WTC11 (cell line): ENCODE measurements around the gene NANOS1. TPM values are rescaled to one million over a fixed set of nuclear protein-coding genes. Genes with fewer than 3 reads are reported as not detected.

Source experiments
- ATAC-seq: fragments of 200-7000 bp; cut with Tn5 transposase; 2 replicates; pipeline ENCODE4 v1.10.0; 2021; ENCODE audit warnings: mild to moderate bottlenecking, moderate library complexity
- CTCF ChIA-PET: fragments of 300-600 bp; sonication (Branson Sonifier 250); formaldehyde crosslinking; loops from one replicate; lab custom pipeline; 2021; ENCODE audit warnings: antibody characterized with exemption; lab: Charles Lee
- POLR2A ChIA-PET: fragments of 350-600 bp; sonication (Branson Sonifier 250); formaldehyde crosslinking; loops from one replicate; lab custom pipeline; 2021; ENCODE audit warnings: antibody characterized with exemption; lab: Charles Lee
- DNase-seq: peaks from one replicate; pipeline ENCODE4 v3.0.0; 2021; ENCODE audit warnings: low spot score
- H3K27ac Mint-ChIP-seq: 2 replicates; pipeline ENCODE4 v1.8.0; 2021; ENCODE audit warnings: mixed read lengths
- H3K27me3 Mint-ChIP-seq: 2 replicates; pipeline ENCODE4 v1.8.0; 2021; ENCODE audit warnings: low read depth, mild to moderate bottlenecking, moderate library complexity, mixed read lengths
- H3K36me3 Mint-ChIP-seq: 2 replicates; pipeline ENCODE4 v1.8.0; 2021; ENCODE audit warnings: mixed read lengths
- H3K4me1 Mint-ChIP-seq: 2 replicates; pipeline ENCODE4 v1.8.0; 2022; ENCODE audit warnings: mixed read lengths
- H3K4me3 Mint-ChIP-seq: 2 replicates; pipeline ENCODE4 v1.8.0; 2021; ENCODE audit warnings: mild to moderate bottlenecking, moderate library complexity, mixed read lengths
- H3K9me3 Mint-ChIP-seq: 2 replicates; pipeline ENCODE4 v1.8.0; 2021; ENCODE audit warnings: mixed read lengths
- ATF1 ChIP-seq: sonication (generic); formaldehyde crosslinking; IDR thresholded peaks from 2 replicates; pipeline ENCODE4 v1.8.1; 2023; ENCODE audit warnings: mild to moderate bottlenecking, moderate library complexity, missing genetic modification reagents
- CBFB ChIP-seq: sonication (generic); formaldehyde crosslinking; IDR thresholded peaks from 2 replicates; pipeline ENCODE4 v1.8.1; 2022; ENCODE audit warnings: mild to moderate bottlenecking, low read depth, missing genetic modification reagents
- ELF4 ChIP-seq: sonication (generic); formaldehyde crosslinking; IDR thresholded peaks from 2 replicates; pipeline ENCODE4 v1.8.1; 2022; ENCODE audit warnings: low read depth, mild to moderate bottlenecking, moderate library complexity, missing genetic modification reagents
- ERG ChIP-seq: fragments of 250-450 bp; sonication (Bioruptor Pico); IDR thresholded peaks from 2 replicates; pipeline ENCODE4 v1.8.0; 2021; ENCODE audit warnings: mild to moderate bottlenecking
- ETV6 ChIP-seq: sonication (generic); formaldehyde crosslinking; IDR thresholded peaks from 2 replicates; pipeline ENCODE4 v1.8.1; 2022; ENCODE audit warnings: mild to moderate bottlenecking, missing genetic modification reagents
- GABPB1 ChIP-seq: sonication (generic); formaldehyde crosslinking; IDR thresholded peaks from 2 replicates; pipeline ENCODE4 v1.8.1; 2023; ENCODE audit warnings: mild to moderate bottlenecking, missing genetic modification reagents
- HMGA2 ChIP-seq: fragments of 250-450 bp; sonication (Bioruptor Pico); IDR thresholded peaks from 2 replicates; pipeline ENCODE4 v1.4.0; 2021; ENCODE audit warnings: mild to moderate bottlenecking, moderate library complexity
- HMGXB4 ChIP-seq: sonication (generic); formaldehyde crosslinking; IDR thresholded peaks from 2 replicates; pipeline ENCODE4 v1.8.1; 2023; ENCODE audit warnings: mild to moderate bottlenecking, moderate library complexity, missing genetic modification reagents
- IRF1 ChIP-seq: sonication (generic); formaldehyde crosslinking; IDR thresholded peaks from 2 replicates; pipeline ENCODE4 v1.8.0; 2023; ENCODE audit warnings: missing genetic modification reagents
- MXD4 ChIP-seq: fragments of 250-450 bp; sonication (Bioruptor Pico); IDR thresholded peaks from 2 replicates; pipeline ENCODE4 v1.8.0; 2021; ENCODE audit warnings: mild to moderate bottlenecking, moderate library complexity, borderline replicate concordance
- MYBL2 ChIP-seq: sonication (generic); formaldehyde crosslinking; IDR thresholded peaks from 2 replicates; pipeline ENCODE4 v1.8.1; 2023; ENCODE audit warnings: mild to moderate bottlenecking, moderate library complexity, missing genetic modification reagents
- NR1H2 ChIP-seq: sonication (generic); formaldehyde crosslinking; IDR thresholded peaks from 2 replicates; pipeline ENCODE4 v1.9.0; 2021; ENCODE audit warnings: mild to moderate bottlenecking, moderate library complexity, missing genetic modification reagents
- NR2C2 ChIP-seq: sonication (generic); formaldehyde crosslinking; IDR thresholded peaks from 2 replicates; pipeline ENCODE4 v1.8.0; 2022; ENCODE audit warnings: mild to moderate bottlenecking, missing genetic modification reagents
- PRDM15 ChIP-seq: sonication (generic); formaldehyde crosslinking; IDR thresholded peaks from 2 replicates; pipeline ENCODE4 v1.8.0; 2022; ENCODE audit warnings: missing genetic modification reagents
- RORB ChIP-seq: fragments of 250-450 bp; sonication (Bioruptor Pico); IDR thresholded peaks from 2 replicates; pipeline ENCODE4 v1.9.0; 2021; ENCODE audit warnings: mild to moderate bottlenecking
- SMAD3 ChIP-seq: sonication (generic); formaldehyde crosslinking; IDR thresholded peaks from 2 replicates; pipeline ENCODE4 v1.8.0; 2022; ENCODE audit warnings: missing genetic modification reagents, mild to moderate bottlenecking, borderline replicate concordance
- SP1 ChIP-seq: sonication (generic); formaldehyde crosslinking; conservative IDR thresholded peaks from 2 replicates; pipeline ENCODE4 v1.8.1; 2022; ENCODE audit warnings: missing genetic modification reagents
- TEAD1 ChIP-seq: sonication (generic); formaldehyde crosslinking; IDR thresholded peaks from 2 replicates; pipeline ENCODE4 v1.8.0; 2022; ENCODE audit warnings: mild to moderate bottlenecking, missing genetic modification reagents
- ZNF138 ChIP-seq: sonication (generic); formaldehyde crosslinking; conservative IDR thresholded peaks from 2 replicates; pipeline ENCODE4 v1.8.1; 2022; ENCODE audit warnings: mild to moderate bottlenecking, moderate library complexity, missing genetic modification reagents
- ZNF219 ChIP-seq: sonication (generic); formaldehyde crosslinking; IDR thresholded peaks from 2 replicates; pipeline ENCODE4 v1.8.0; 2023; ENCODE audit warnings: missing genetic modification reagents, mild to moderate bottlenecking, borderline replicate concordance
- ZNF416 ChIP-seq: fragments of 250-450 bp; sonication (Bioruptor Pico); IDR thresholded peaks from 2 replicates; pipeline ENCODE4 v1.9.0; 2021; ENCODE audit warnings: mild to moderate bottlenecking, inconsistent platforms
- ZSCAN18 ChIP-seq: fragments of 250-450 bp; sonication (Bioruptor Pico); IDR thresholded peaks from 2 replicates; pipeline ENCODE4 v2.1.2; 2022; ENCODE audit warnings: mild to moderate bottlenecking, moderate library complexity
- total RNA-seq: library from RNA; stranded (reverse); gene quantifications from 3 replicates; pipeline ENCODE4 v1.2.3, GENCODE V29; 2021

NANOS1 gene
- total RNA-seq, 1 experiment from 2014 or later, result 2.9 TPM

GRCh38 chr10:118983263-118983662 lies 46.3 kb upstream of the NANOS1 start:
- Mint-ChIP-seq H3K4me3 (no peak overlapping the region), H3K36me3 (peaks cover 13% of the 10 kb centered on the region), H3K27me3 (no peaks in the 10 kb centered on the region), H3K9me3 (peaks cover 18% of the 10 kb centered on the region), H3K27ac (no peak overlapping the region), H3K4me1 (peaks cover 6% of the 10 kb centered on the region)
- CTCF ChIA-PET, result interaction anchor here (0.8 to 1.1 kb wide), 2 partner anchors 11 to 47 kb away, joined by 4 to 10 read pairs; no protein-coding TSS in a partner anchor
- no peak; the same call in 1 of the 2 replicates for ATAC-seq
- TF ChIP-seq ZNF138 (CRISPR knock-in tag) (no peak), HMGA2 (CRISPR knock-in tag) (no peak), RORB (no peak), CBFB (CRISPR knock-in tag) (no peak), IRF1 (CRISPR knock-in tag) (no peak), ZSCAN18 (CRISPR knock-in tag) (no peak)
- POLR2A ChIA-PET, result no interaction called here
- DNase-seq, result no peak

- H3K27ac Mint-ChIP-seq, result no peak overlapping the region
These were observed 43.9 kb upstream of the NANOS1 start for GRCh38 chr10:118985576-118985975.

More at GRCh38 chr10:118985576-118985975, 43.9 kb upstream of the NANOS1 start:
- Mint-ChIP-seq H3K9me3 (peaks cover 21% of the 10 kb centered on the region), H3K4me1 (peaks cover 6% of the 10 kb centered on the region), H3K4me3 (no peak overlapping the region), H3K36me3 (peaks cover 13% of the 10 kb centered on the region), H3K27me3 (no peaks in the 10 kb centered on the region)
- ATAC-seq, result no peak
- no peak for TF ChIP-seq SP1 (CRISPR knock-in tag)
- TF ChIP-seq NR2C2 (CRISPR knock-in tag), result no peak
- TF ChIP-seq ZNF219 (CRISPR knock-in tag), result no peak
- TF ChIP-seq ERG (CRISPR knock-in tag), result no peak
- no peak for TF ChIP-seq NR1H2 (CRISPR knock-in tag)
- TF ChIP-seq ZNF416, result no peak
- TF ChIP-seq TEAD1 (CRISPR knock-in tag), result no peak
- no peak for TF ChIP-seq ELF4
- no peak for TF ChIP-seq ZNF138 (CRISPR knock-in tag)
- no peak for TF ChIP-seq SMAD3 (CRISPR knock-in tag)
- TF ChIP-seq ZSCAN18 (CRISPR knock-in tag), result no peak
- TF ChIP-seq GABPB1, result no peak
- no peak for TF ChIP-seq ETV6 (CRISPR knock-in tag)
- no peak for TF ChIP-seq HMGXB4
- no peak for TF ChIP-seq ATF1 (CRISPR knock-in tag)
- TF ChIP-seq PRDM15 (CRISPR knock-in tag), result no peak
- no peak for TF ChIP-seq MXD4 (CRISPR knock-in tag)
- no peak for TF ChIP-seq MYBL2 (CRISPR knock-in tag)
- TF ChIP-seq HMGA2 (CRISPR knock-in tag), result no peak
- ChIA-PET CTCF (no interaction called here), POLR2A (no interaction called here)
- no peak for DNase-seq
